Measurements from ENCODE around the gene REPS2.
A peak's percentile ranks its signal among the peaks of the same experiment; 100 is the strongest.
"Not testable (repeated sequence)": the region's sequence is repeated elsewhere in the genome, so short reads cannot be mapped to it uniquely, and the experiment has no call there.

The REPS2 gene

DNA sequence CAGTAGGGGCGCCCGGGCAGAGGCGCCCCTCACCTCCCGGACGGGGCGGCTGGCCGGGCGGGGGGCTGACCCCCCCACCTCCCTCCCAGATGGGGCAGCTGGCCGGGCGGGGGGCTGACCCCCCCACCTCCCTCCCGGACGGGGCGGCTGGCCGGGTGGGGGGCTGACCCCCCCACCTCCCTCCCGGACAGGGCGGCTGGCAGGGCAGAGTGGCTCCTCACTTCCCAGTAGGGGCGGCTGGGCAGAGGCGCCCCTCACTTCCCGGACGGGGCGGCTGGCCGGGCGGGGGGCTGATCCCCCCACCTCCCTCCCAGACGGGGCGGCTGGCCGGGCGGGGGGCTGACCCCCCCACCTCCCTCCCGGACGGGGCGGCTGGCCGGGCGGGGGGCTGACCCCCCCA is 18.5 kb downstream of the REPS2 start:
- DNase-seq (ENCODE audit: low spot score): not testable (repeated sequence)

DNA sequence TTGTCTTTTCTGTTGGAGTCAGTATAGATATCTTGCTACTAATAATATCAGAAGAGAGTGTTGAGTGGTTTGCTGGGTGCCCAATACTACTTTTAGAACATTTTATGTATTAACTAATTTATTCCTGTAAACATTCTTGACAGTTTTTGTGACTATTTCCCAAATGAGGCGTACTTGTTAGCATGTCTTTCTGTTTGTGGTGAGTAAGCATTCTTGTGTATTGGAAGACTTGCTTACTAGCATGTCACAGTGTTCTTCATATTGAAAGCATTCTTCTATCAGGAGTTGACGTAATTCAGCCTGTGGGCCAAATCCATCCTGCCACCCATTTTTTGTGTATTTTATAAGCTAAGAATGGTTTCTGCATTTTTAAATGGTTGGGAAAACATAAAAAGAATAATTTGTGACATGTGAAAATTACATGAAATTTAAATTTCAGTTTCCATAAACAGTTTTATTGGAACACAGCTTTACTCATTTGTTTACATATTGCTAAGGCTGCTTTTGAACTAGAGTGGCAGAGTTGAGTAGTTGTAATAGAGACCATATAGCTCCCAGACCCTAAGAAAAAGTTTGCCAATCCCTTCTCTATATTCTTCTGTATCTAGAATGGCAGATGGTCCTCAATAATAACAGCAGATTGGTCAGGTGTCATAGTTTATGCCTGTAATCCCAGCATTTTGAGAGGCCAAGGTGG is 20.4 kb downstream of the REPS2 start:
- DNase-seq (ENCODE audit: low spot score): no peak

DNA sequence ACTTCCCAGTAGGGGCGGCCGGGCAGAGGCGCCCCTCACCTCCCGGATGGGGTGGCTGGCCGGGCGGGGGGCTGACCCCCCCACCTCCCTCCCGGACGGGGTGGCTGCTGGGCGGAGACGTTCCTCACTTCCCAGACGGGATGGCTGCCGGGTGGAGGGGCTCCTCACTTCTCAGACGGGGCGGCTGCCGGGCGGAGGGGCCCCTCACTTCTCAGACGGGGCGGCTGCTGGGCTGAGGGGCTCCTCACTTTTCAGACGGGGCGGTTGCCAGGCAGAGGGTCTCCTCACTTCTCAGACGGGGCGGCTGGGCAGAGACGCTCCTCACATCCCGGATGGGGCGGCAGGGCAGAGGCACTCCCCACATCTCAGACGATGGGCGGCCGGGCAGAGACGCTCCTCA is 22.3 kb downstream of the REPS2 start:
- not testable (repeated sequence) for DNase-seq (ENCODE audit: low spot score)

DNA sequence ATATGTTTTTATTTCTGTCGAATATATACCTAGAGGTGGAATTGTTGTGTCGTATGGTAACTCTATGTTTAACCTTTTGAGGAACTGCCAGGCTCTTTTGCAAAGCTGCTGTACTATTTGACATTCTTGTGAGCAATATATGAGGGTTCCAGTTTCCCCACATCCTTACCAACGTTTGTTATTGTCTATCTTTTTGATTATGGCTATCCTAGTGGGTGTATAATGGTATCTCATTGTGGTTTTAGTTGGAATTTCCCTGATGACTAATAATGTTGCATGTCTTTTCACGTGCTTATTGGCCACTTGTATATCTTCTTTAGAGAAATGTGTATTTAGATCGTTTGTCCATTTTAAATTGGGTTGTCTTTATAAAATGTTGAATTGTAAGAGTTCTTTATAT is 24.5 kb downstream of the REPS2 start:
- DNase-seq (ENCODE audit: low spot score): no peak

DNA sequence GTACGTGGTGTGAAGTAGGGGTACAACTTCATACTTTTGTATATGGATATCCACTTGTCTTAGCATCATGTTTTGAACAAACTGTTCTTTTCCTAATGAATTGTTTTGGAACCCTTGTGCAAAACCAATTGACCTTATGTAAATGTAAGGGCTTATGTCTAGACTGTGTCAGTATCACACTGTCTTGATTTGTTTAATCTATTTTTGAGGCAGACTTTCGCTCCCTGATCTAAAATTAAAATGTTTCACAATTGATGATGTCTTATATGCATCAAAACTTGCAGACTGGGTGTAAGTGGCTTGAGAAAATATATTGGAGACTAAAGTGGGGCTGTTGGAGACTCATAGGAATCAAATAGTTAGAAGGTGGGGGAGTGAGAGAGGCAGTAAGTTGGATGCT is 25.2 kb downstream of the REPS2 start:
- no peak for DNase-seq (ENCODE audit: low spot score)

DNA sequence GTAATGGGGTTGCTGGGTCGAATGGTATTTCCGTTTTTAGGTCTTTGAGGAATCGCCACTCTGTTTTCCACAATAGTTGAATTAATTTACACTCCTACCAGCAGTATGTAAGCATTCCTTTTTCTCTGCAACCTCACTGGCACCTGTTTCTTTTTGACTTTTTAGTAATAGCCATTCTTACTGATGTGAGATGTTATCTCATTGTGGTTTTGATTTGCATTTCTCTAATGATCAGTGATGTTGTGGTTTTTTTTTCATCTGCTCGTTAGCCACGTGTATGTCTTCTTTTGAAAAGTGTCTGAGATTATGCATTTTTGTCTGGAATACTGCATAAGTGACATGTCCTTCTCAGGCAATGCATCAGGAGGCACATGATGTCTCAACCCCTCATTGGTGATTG is 28.8 kb downstream of the REPS2 start:
- no peak for DNase-seq (ENCODE audit: low spot score)

DNA sequence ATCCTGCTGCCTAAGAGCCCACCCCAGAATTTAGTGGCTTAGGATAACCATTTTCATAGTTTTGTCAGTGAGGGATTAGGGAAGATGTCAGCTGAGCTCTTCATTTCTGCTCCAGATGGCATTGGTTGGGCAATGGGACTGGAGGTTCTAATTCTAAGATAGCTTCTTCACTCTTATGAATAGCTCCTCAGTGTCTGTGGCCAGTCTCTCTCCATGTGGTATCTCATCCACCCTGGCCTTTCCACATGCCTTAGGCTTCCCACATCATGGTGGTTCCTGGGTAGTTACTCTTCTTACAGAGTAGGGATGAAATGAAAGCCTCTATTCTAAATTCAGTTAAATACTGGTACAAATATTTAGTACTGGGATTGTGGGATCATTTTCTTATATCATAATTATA is 31.3 kb downstream of the REPS2 start:
- DNase-seq (ENCODE audit: low spot score): no peak

DNA sequence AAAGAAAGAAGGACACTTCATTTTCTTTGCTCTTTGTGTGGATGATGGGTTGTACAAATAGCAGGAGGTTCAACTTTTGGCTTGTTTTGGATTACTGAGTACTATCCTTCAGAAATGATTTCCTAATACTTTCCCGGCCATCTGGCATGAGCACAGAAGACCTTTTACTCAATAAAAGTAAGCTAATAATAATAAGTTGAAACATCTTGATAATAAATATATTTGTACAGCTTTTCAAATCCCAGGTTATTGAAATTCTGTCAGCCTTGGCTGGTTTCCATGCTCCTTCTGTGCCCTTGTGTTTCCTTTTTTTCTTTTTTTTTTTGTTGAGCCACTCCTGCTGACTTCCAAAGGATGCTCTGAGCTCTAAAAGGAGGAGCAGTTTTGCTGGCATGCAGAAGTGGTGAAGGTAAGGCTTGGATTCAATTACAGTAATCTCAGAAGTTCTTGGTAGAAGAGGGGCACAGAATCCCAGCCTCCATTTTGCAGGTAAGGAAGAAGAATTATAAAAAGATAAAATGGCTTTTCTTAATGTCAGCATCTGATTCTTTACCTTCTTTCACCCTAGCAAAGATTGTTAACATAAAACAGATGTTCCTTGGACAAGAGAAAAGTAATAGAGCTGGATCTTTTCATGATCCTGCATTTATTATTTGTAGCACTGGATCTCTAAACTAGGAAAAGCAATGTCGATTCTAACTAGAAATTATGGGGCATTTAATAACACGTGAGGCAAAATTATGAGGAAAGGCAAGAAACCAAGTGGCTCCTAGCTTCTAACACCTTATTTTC is 31.9 kb downstream of the REPS2 start:
- no peak for DNase-seq (ENCODE audit: low spot score)

DNA sequence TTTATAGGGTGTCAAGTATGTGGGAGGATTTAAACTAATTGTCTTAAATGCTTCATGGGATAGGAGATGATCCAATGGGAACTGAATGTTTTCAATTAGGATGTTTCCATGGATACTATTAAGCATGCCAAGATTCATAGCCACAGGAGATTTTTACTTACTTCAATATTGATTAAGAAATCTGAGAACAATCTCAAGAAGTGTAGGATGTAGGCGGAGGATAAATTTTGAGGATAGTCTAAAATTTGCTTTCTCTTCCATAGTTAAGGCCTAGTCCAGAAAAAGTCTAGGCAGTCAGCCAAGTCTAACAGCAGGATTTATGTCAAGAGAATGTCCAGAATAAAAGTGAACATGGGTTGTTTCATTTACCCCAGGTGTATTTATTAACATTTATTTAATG is 32.8 kb downstream of the REPS2 start:
- DNase-seq (ENCODE audit: low spot score): no peak

DNA sequence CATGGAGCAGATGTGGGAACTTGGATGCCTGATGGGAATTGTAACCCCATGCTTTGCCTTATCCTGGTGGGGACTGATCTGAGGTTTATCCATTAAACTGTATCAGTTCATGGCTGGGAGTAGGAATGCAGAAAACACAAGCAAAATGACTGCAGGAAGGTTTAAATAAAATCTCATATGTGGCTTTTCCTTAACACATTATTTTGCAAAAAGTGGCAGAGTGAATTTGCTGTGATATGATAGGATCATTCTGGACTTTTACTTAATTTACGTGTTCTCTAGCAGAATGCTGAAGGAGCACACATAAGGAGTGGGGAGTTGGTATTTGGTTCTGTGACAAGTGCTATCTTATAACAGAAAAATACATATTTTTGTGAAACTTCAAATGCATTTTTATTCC is 34.8 kb downstream of the REPS2 start:
- DNase-seq (ENCODE audit: low spot score): no peak

DNA sequence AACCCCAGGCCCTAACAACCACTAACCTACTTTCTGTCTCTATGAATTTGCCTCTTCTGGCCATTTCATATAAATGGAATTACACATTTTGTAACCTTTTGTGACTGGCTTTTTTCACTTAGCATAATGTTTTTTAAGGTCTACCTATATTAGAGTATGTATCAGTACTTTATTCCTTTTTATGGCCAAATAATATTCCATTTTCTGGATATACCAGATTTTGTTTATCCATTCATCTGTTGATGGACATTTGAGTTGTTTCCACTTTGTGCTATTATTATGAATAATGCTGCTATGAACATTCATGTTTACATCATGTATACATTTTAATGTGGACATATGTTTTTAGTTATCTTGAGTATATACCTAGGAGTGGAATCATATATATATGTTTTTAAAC is 35.5 kb downstream of the REPS2 start:
- no peak for DNase-seq (ENCODE audit: low spot score)

DNA sequence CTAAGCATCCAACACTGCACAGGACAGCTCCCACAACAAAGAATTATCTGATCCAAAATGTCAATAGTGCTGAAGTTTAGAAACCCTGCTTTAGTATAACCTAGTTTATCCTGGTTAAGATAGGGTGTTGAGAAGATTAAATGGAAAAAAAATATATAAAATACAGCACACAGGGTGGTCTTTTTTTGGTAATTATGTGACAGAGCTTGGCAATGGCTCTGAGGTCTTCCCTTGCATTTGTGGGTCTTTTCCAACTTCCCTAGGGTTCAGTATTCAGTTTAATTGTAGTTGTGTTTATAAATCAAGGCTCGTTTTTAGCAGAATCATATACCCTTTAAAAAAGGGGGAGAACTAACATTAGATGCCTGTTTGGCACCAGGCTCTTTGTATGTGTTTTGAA is 36.6 kb downstream of the REPS2 start:
- DNase-seq (ENCODE audit: low spot score): no peak

DNA sequence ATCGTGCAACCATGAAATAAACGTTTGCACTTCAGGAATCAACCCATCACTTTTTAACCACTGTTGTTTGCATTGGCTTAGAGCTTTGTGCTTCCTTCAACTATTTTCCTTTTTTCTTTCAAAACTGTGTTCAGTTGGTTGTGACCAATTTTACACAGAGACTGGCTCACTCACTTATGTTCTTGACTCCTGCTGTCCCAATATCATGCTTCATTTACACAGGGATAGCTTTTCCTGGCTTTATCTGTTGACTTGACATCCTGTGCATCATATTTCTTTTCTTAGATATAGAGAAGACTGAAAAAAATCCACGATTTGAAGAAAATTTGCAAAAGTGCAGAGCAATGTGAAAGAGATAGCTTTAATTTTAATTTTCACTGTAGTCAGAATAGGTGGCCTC is 38.8 kb downstream of the REPS2 start:
- DNase-seq (ENCODE audit: low spot score): no peak

DNA sequence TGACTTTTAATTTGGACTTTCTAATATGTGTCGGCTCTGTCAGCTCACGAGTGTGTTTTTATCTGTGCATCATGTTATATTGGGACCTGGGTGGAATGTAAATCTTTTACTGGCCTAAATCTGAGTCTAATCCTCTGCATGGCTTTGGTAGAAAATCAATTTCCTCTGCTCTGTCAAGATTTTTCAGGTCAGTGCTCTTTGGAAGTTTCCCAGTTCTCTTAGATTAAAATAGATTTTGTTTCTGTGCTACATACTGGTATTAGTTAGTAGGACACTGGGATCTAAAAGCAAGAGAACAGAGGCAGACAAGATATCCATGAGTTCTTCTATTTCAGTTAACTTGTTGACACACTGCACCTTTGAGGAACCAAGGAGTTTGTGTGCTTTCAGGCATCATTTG is 39.7 kb downstream of the REPS2 start:
- no peak for DNase-seq (ENCODE audit: low spot score)

DNA sequence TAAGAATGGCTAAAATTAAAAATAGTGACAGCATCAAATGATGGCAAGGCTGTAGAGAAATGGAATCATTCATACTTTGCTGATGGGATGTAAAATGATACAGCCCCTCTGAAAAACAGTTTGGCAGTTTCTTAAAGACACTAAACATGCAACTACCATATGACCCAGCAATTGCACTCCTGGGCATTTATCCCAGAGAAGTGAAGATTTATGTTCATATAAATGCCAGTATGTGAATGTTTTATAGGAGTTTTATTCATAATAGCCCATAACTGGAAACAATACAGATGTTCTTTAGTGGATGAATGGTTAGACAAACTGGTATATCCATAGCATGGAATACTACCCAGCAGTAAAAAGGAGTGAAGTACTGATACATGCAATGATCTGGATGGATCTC is 43.3 kb downstream of the REPS2 start:
- DNase-seq (ENCODE audit: low spot score): no peak

DNA sequence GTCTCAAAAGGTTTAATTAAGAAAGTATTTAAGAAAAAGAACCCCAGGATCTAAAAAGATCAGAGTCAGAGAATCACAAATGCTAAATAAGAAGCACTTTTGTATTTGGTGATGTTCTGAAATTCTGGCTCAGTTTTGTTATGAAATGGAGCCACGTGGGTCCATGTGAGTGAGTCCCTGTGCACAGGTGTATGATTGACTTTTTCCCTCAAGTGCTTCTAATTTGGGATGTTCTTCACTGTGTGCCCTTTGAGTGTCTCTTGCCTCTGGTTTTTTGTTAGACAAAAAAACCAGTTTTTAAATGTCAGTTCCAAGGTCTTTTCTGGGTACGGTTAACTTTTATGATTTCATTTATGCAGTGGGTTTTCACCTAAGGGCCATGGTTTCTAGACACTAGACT is 44.4 kb downstream of the REPS2 start:
- DNase-seq (ENCODE audit: low spot score): no peak

DNA sequence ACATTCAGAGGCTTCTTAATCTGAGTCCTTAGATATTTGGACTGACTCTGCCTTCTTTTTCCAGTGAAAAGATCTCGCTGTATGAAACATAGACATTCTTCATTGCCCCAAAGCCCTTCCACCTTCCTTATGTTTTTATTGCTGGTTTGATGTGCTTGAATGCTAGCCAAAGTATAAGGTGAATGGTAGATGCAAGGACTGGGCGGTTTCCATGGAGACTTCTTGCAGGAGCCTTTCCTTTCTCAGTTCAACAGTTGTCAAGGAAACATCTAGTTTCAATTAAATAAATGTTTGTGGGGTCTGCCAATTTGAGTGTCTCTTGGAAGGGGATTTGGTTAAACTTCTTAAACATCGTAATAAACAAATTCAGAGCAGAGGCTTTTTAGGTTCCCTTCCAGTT is 46.0 kb downstream of the REPS2 start:
- DNase-seq (ENCODE audit: low spot score): no peak

DNA sequence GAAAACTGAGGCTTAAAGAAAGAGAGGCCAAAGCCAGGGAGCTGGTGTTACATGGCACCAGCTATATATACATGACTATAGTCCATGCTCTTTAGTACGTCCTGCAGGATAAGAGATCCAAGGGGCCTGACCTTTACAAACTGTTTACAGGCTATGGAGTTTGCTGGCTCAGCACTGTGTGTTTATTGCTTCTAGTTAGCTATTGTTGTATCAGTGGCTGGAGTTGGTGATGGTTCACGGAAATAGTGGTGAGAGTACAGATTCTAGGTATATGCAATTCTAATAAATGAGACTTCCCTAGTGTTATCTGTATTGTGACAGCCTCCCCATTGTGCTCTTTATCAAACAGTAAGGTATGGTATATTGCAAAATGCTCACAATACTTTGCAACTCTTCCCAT is 46.5 kb downstream of the REPS2 start:
- DNase-seq (ENCODE audit: low spot score): no peak

DNA sequence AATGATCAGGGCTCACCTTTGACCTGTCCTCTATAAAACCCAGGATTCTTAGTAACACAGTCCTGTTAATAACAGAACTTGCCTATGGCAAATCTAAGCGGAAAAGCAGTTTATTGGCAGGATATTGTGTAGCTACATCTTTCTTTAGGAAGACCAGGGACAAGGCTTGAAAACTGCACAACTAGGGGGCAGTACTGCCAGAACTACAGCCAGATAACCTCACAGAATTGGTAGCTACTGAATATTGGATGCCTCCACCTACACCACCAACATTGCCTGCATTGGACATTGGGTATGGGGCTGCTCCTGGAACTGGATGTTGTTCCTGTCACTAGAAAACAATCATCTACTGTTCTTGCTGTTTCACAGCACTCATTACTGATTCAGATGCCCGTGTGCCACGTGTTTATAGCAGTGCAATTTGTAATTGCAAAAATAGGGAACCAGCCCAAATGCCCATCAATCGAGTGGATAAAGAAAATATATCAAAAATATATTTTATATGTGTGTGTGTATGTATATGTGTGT is 47.4 kb downstream of the REPS2 start:
- DNase-seq (ENCODE audit: low spot score): peak; percentile 10

DNA sequence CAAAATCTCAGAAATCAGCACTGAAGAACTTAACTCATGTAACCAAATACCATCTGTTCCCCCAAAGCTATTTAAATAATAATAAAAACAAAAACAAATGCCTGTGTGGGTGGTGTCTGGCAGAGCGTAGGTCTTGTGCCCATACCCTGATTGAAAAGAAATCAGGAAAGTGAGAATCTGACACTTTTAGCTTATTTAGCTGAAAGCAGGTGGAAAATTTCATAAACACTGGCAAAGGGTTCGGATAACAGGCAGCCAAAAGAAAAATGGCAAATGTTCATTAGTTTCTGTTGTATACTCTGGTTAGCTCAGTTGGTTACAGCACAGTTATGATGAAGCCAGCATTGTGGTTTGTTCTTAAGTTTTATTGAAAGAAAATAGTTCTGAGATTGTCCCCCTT is 48.3 kb downstream of the REPS2 start:
- DNase-seq (ENCODE audit: low spot score): no peak

DNA sequence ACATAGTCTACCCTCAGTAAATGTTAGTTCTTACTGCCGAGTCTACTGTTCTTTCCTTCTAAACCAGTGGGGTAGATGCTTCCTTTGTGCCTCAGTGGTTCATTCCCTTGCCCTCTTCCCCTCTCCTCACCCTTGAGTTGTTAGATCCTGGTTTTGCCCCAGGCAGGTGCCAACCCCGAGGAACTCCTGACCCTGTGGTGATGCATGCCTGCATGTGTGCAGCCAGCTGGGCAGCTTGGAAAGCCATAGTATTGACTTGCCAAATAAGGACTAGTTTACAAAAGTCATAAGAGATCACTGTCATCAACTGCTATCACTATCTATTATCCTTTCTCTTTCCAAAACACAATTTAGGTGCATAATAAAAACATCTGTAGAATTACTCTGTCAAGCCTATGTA is 50.9 kb downstream of the REPS2 start:
- DNase-seq (ENCODE audit: low spot score): no peak

DNA sequence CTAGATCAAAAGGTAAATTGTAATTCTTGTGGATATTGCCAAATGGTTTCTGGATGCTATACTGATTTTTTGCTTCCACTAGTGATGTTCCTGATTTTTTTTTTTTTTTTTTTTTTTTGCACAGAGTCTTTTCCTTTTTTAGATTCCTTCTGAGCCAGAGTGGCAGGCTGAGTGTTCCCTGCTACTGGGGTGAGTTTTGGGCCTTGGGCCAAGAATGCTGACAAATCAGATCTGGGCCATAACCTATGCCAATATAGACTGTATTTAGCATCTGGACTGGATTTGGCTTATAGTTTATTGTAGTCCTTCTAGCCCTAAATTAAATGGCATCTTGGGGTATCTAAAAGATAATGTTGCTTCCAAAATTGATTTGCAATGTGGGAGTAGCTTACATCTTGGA is 52.8 kb downstream of the REPS2 start:
- no peak for DNase-seq (ENCODE audit: low spot score)

DNA sequence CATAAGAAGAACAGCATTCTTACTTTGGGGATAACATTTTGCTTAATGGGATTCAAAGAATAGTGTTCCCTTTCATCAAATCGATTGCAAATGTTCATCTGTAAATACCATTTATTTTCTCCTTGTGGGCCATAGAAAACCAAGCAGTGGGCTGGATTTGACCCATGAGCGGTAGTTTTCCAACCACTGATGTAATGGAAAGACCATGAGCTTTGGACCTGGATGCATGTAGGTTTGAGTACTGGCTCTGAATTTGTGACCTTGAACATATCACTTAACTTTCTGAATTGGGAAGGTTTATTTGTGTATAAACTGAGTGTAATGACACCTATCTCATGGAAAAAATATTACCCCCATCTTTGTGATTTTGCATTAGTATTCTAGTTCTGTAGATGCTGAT is 54.3 kb downstream of the REPS2 start:
- no peak for DNase-seq (ENCODE audit: low spot score)

Data from RKO (cell line).